Osteoblast (primary cell): ENCODE results near the gene MEIS3. TPM values are rescaled to one million over a fixed set of nuclear protein-coding genes. Genes with fewer than 3 reads are reported as not detected.

Experiments
- DNase-seq: peaks from one replicate; pipeline ENCODE4 v3.0.0; 2011; ENCODE audit warnings: low spot score, mixed read lengths; ENCODE audit not compliant: insufficient read length; ENCODE audit errors: missing footprints
- H2AFZ ChIP-seq: 2 replicates; pipeline ENCODE4 v1.6.0; 2011; ENCODE audit warnings: mild to moderate bottlenecking, low read length
- H3K27ac ChIP-seq: 2 replicates; pipeline ENCODE4 v1.5.1; 2011; ENCODE audit warnings: mild to moderate bottlenecking, low read depth, low read length, moderate library complexity
- H3K27me3 ChIP-seq: 2 replicates; pipeline ENCODE4 v1.6.0; 2012; ENCODE audit warnings: mild to moderate bottlenecking, control low read depth, inconsistent platforms, low read length, moderate library complexity; ENCODE audit not compliant: insufficient read depth
- H3K36me3 ChIP-seq: 2 replicates; pipeline ENCODE4 v1.5.1; 2011; ENCODE audit warnings: mild to moderate bottlenecking, low read length, control low read depth, moderate library complexity; ENCODE audit not compliant: insufficient read depth
- H3K4me1 ChIP-seq: 2 replicates; pipeline ENCODE4 v1.5.1; 2011; ENCODE audit warnings: mild to moderate bottlenecking, low read length, control low read depth, moderate library complexity; ENCODE audit not compliant: insufficient read depth
- H3K4me2 ChIP-seq: 2 replicates; pipeline ENCODE4 v1.6.0; 2011; ENCODE audit warnings: mild to moderate bottlenecking, low read length; ENCODE audit not compliant: insufficient read depth
- H3K4me3 ChIP-seq: fragments of 200-600 bp; sonication (generic); 3 replicates; pipeline ENCODE4 v1.5.1; 2012; ENCODE audit warnings: mild to moderate bottlenecking, low read length, inconsistent platforms; ENCODE audit not compliant: insufficient read depth
- H3K79me2 ChIP-seq: 2 replicates; pipeline ENCODE4 v1.6.0; 2012; ENCODE audit warnings: mild to moderate bottlenecking, low read length, control low read depth, inconsistent platforms; ENCODE audit not compliant: insufficient read depth
- H3K9me3 ChIP-seq: 2 replicates; pipeline ENCODE4 v1.5.1; 2011; ENCODE audit warnings: low read depth, low read length, control low read depth
- H4K20me1 ChIP-seq: 2 replicates; pipeline ENCODE4 v1.6.0; 2012; ENCODE audit warnings: mild to moderate bottlenecking, low read length, control low read depth; ENCODE audit not compliant: insufficient read depth
- total RNA-seq: library from RNA; depleted of rRNA; stranded (reverse); fragments of >200 nt; gene quantifications from 2 replicates; pipeline ENCODE4 v1.2.3, GENCODE V29; 2012
- TF ChIP-seq, protein P1 (sequence below): IDR thresholded peaks from 2 replicates; pipeline ENCODE4 v1.5.1; 2011; ENCODE audit warnings: mild to moderate bottlenecking, low read depth, low read length, moderate library complexity; ENCODE audit errors: extremely low read depth

Gene MEIS3
- total RNA-seq, 1 donor = 8.3 TPM

DNA sequence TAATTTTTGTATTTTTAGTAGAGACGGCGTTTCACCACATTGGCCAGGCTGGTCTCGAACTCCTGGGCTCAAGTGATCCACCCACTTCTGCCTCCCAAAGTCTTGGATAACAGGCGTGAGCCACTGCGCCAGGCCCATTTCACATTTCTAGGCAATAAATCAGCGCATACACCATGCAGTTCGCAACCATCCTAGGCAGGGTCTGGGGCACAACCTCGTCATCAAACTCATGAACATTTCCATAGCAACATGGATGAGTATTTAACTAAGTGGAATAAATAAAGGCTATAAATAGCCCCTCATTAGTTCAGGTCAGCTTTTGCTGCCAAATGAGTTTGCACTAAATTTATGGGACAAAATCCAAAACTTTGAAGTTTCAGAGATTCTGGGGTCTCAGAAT, 8.2 kb downstream of the MEIS3 start:
- Histone ChIP-seq H3K36me3 (no peaks in the 10 kb centered on the region), H3K79me2 (no peaks in the 10 kb centered on the region), H2AFZ (no peak overlapping the region), H3K27ac (no peak overlapping the region), H3K27me3 (peaks cover 6% of the 10 kb centered on the region), H3K4me1 (no peaks in the 10 kb centered on the region), H3K4me2 (no peak overlapping the region), H4K20me1 (no peaks in the 10 kb centered on the region), H3K4me3 (no peak overlapping the region), H3K9me3 (no peaks in the 10 kb centered on the region)
- TF ChIP-seq, protein P1, sequence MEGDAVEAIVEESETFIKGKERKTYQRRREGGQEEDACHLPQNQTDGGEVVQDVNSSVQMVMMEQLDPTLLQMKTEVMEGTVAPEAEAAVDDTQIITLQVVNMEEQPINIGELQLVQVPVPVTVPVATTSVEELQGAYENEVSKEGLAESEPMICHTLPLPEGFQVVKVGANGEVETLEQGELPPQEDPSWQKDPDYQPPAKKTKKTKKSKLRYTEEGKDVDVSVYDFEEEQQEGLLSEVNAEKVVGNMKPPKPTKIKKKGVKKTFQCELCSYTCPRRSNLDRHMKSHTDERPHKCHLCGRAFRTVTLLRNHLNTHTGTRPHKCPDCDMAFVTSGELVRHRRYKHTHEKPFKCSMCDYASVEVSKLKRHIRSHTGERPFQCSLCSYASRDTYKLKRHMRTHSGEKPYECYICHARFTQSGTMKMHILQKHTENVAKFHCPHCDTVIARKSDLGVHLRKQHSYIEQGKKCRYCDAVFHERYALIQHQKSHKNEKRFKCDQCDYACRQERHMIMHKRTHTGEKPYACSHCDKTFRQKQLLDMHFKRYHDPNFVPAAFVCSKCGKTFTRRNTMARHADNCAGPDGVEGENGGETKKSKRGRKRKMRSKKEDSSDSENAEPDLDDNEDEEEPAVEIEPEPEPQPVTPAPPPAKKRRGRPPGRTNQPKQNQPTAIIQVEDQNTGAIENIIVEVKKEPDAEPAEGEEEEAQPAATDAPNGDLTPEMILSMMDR = no peak
- peak; percentile 80 for DNase-seq

DNA sequence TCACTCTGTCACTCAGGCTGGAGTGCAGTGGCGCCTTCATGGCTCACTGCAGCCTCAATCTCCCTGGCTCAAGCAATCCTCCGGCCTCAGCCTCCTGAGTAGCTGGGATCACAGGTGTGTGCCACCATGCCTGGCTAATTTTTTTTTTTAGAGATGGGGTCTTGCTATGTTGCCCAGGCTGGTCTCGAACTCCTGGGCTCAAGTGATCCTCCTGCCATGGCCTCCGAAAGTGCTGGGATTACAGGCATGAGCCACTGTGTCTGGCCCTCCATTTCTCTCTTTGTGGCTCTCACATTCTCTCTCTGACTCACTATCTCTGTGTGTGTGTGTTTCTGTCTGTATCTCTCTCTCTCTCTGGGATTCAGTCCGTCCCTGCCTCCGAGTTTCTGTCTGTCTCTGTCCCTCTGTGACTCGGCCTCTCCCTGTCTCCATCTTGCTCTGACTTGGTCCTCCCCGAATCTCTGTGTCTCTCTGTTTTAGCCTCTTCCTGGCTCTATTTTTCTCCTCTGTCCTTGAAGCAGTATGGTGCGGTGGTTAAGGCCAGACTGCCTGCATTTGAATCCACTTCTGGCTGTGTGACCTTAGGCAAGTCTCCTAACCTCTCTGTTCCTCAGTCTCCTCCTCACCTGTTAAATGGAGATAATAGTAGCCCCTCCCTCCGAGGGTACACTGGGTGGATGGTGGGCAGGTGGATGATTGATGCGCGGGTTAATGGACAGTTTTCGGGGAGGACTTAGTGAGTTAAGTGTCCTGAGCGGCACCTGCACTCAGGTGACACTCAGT, 11.0 kb downstream of the MEIS3 start:
- no peak overlapping the region for H2AFZ ChIP-seq
- H3K4me1 ChIP-seq = no peaks in the 10 kb centered on the region
- H4K20me1 ChIP-seq = no peaks in the 10 kb centered on the region
- peak; percentile 70 for DNase-seq
- peaks cover 6% of the 10 kb centered on the region for H3K27me3 ChIP-seq
- no peak overlapping the region for H3K4me3 ChIP-seq
- no peak overlapping the region for H3K27ac ChIP-seq
- no peaks in the 10 kb centered on the region for H3K36me3 ChIP-seq
- TF ChIP-seq, protein P1 = no peak
- no peaks in the 10 kb centered on the region for H3K9me3 ChIP-seq
- H3K79me2 ChIP-seq = no peaks in the 10 kb centered on the region
- H3K4me2 ChIP-seq = no peak overlapping the region

DNA sequence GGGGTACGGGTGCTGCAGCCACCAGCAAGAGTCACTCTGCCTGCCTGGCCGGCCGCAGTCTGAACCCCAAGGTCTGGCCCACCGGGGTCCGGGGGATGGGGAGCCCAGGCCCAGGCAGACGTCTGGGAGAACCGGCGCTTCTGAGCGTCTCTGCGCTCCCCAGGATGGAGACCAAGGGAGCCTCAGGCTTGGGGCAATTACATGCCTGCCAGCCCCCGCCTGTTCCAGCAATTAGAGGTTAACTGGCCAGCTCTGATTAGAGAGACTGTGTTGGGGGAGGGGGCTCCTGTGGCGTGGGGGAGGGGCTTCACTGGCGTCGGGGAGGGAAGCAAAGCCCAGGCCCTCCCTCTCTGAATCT, 11.9 kb downstream of the MEIS3 start:
- H3K4me1 ChIP-seq = no peaks in the 10 kb centered on the region
- H3K4me3 ChIP-seq = no peak overlapping the region
- H3K27ac ChIP-seq = no peak overlapping the region
- TF ChIP-seq, protein P1 = no peak
- no peak overlapping the region for H3K4me2 ChIP-seq
- H3K27me3 ChIP-seq = peaks cover 6% of the 10 kb centered on the region
- H3K79me2 ChIP-seq = no peaks in the 10 kb centered on the region
- H3K9me3 ChIP-seq = no peaks in the 10 kb centered on the region
- no peaks in the 10 kb centered on the region for H3K36me3 ChIP-seq
- H4K20me1 ChIP-seq = no peaks in the 10 kb centered on the region
- DNase-seq = peak; percentile 55
- no peak overlapping the region for H2AFZ ChIP-seq

DNA sequence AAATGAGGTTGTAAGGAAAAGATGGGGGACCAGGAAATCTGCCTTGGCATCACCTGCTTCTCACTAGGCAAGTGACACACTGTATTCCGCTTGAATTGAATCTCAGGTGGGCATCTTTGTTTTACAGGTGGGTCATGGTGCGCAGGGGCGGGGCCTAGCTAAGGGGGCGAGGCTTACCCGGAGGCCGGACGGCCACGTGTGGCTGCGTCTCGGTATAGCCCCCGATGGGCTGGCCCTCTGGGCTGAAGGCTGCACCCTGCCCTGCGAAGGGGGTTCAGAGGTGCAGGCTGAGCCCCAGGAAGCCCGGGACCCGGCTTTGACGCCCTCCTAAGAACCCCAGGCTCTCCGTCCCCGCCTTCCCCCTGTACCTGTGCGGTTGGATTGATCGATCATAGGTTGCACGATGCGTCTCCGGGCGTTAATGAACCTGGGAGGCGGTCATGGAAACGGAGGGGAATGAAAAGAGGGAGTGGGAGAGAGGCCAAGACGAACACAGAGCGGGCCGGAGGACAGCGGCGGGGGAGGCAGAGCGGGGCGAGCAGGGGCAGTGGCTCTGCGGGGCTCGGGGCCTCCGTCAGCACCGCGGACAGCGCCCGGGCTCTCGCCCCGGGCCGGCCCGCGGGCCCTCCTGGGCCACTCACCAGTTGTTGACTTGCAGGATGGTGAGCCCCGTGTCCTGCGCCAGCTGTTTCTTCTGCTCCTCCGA, 12.5 kb downstream of the MEIS3 start:
- Histone ChIP-seq H3K36me3 (no peaks in the 10 kb centered on the region), H3K4me3 (no peak overlapping the region), H3K79me2 (no peaks in the 10 kb centered on the region), H3K27me3 (peaks cover 6% of the 10 kb centered on the region), H4K20me1 (no peaks in the 10 kb centered on the region), H3K4me2 (no peak overlapping the region), H3K27ac (no peak overlapping the region), H3K9me3 (no peaks in the 10 kb centered on the region), H2AFZ (no peak overlapping the region), H3K4me1 (no peaks in the 10 kb centered on the region)
- peak; percentile 91 for DNase-seq
- TF ChIP-seq, protein P1 = no peak
